ENCODE data around the gene ASTE1. TPM values are rescaled to one million over a fixed set of nuclear protein-coding genes. Genes with fewer than 3 reads are reported as not detected.
A peak's percentile ranks its signal among the peaks of the same experiment; 100 is the strongest.

Gene ASTE1
- total and polyA plus RNA-seq, 9 of the 15 experiments (the other 6 are each of a cell fraction or from before 2014, with no cell fraction given): 3.5 to 12.1 (median 6.9) TPM

DNA sequence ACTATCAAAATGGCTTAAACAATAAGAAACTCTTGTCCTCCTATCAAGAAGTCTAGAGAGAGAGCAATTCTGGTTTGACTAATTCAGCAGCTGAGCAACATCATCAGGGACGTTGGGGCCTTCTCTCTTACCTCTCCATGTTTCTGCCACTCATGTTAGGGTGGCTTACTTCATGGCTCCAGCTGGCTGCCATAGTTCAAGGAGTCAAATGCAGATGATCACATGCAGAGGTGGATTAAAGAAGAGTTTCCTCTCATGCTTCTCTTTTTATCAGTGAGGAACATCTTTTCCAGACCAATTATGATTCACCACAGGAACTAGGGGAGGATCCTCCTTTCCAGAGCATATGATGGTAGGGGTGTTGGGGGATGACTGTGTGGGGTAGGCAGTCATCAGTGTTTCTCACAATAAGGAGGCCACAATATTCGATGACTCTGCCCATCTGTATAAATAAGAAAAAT is 45.5 kb upstream of the ASTE1 start (continued):
- TF ChIP-seq ETS2 (tag; IDR thresholded peaks at IDR 0.05; ENCODE audit: borderline replicate concordance, poor library complexity, severe bottlenecking) (no peak), MCM2 (IDR thresholded peaks at IDR 0.05; ENCODE audit: low read depth) (no peak), LARP7 (IDR thresholded peaks at IDR 0.05) (no peak), PCBP1 (IDR thresholded peaks at IDR 0.05; ENCODE audit: low read depth, low read length, poor library complexity, severe bottlenecking) (no peak), HMGXB4 (CRISPR knock-in tag; IDR thresholded peaks at IDR 0.05) (no peak), RNF2 (IDR thresholded peaks at IDR 0.05) (no peak), RBM25 (IDR thresholded peaks at IDR 0.05; ENCODE audit: low read depth, low read length, severe bottlenecking) (no peak), POLR2G (IDR thresholded peaks at IDR 0.05; ENCODE audit: low read depth, low read length) (no peak), RBM15 (IDR thresholded peaks at IDR 0.05; ENCODE audit: insufficient read depth, low read length) (no peak), ZNF165 (CRISPR knock-in tag; IDR thresholded peaks at IDR 0.05; ENCODE audit: borderline replicate concordance) (no peak), CC2D1A (IDR thresholded peaks at IDR 0.05) (no peak), ZBTB17 (CRISPR knock-in tag; IDR thresholded peaks at IDR 0.05) (no peak), RAD51 (IDR thresholded peaks at IDR 0.05; ENCODE audit: borderline replicate concordance, low read depth) (peak; percentile 76), HNRNPL (IDR thresholded peaks at IDR 0.05; ENCODE audit: low read depth, low read length) (no peak), ZNF124 (CRISPR knock-in tag; IDR thresholded peaks at IDR 0.05) (no peak), MXD1 (CRISPR knock-in tag; IDR thresholded peaks at IDR 0.05; ENCODE audit: borderline replicate concordance, poor library complexity, severe bottlenecking) (no peak), ZNF717 (CRISPR knock-in tag; IDR thresholded peaks at IDR 0.05) (no peak)
- TF ChIP-seq, protein P1, sequence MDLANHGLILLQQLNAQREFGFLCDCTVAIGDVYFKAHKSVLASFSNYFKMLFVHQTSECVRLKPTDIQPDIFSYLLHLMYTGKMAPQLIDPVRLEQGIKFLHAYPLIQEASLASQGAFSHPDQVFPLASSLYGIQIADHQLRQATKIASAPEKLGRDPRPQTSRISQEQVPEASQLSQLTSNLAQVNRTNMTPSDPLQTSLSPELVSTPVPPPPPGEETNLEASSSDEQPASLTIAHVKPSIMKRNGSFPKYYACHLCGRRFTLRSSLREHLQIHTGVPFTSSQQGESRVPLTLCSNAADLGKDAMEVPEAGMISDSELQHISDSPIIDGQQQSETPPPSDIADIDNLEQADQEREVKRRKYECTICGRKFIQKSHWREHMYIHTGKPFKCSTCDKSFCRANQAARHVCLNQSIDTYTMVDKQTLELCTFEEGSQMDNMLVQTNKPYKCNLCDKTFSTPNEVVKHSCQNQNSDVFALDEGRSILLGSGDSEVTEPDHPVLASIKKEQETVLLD (IDR thresholded peaks at IDR 0.05): no peak
- TF ChIP-seq, protein P2, sequence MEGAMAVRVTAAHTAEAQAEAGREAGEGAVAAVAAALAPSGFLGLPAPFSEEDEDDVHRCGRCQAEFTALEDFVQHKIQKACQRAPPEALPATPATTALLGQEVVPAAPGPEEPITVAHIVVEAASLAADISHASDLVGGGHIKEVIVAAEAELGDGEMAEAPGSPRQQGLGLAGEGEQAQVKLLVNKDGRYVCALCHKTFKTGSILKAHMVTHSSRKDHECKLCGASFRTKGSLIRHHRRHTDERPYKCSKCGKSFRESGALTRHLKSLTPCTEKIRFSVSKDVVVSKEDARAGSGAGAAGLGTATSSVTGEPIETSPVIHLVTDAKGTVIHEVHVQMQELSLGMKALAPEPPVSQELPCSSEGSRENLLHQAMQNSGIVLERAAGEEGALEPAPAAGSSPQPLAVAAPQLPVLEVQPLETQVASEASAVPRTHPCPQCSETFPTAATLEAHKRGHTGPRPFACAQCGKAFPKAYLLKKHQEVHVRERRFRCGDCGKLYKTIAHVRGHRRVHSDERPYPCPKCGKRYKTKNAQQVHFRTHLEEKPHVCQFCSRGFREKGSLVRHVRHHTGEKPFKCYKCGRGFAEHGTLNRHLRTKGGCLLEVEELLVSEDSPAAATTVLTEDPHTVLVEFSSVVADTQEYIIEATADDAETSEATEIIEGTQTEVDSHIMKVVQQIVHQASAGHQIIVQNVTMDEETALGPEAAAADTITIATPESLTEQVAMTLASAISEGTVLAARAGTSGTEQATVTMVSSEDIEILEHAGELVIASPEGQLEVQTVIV (CRISPR knock-in tag; IDR thresholded peaks at IDR 0.05; ENCODE audit: borderline replicate concordance): no peak
- TF ChIP-seq, protein P3, sequence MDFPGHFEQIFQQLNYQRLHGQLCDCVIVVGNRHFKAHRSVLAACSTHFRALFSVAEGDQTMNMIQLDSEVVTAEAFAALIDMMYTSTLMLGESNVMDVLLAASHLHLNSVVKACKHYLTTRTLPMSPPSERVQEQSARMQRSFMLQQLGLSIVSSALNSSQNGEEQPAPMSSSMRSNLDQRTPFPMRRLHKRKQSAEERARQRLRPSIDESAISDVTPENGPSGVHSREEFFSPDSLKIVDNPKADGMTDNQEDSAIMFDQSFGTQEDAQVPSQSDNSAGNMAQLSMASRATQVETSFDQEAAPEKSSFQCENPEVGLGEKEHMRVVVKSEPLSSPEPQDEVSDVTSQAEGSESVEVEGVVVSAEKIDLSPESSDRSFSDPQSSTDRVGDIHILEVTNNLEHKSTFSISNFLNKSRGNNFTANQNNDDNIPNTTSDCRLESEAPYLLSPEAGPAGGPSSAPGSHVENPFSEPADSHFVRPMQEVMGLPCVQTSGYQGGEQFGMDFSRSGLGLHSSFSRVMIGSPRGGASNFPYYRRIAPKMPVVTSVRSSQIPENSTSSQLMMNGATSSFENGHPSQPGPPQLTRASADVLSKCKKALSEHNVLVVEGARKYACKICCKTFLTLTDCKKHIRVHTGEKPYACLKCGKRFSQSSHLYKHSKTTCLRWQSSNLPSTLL (IDR thresholded peaks at IDR 0.05): no peak
- TF ChIP-seq, protein P4, sequence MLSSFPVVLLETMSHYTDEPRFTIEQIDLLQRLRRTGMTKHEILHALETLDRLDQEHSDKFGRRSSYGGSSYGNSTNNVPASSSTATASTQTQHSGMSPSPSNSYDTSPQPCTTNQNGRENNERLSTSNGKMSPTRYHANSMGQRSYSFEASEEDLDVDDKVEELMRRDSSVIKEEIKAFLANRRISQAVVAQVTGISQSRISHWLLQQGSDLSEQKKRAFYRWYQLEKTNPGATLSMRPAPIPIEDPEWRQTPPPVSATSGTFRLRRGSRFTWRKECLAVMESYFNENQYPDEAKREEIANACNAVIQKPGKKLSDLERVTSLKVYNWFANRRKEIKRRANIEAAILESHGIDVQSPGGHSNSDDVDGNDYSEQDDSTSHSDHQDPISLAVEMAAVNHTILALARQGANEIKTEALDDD (IDR thresholded peaks at IDR 0.05): no peak

Data from K562 (cell line).